ENCODE data around the gene PRRT2. TPM values are rescaled to one million over a fixed set of nuclear protein-coding genes. Genes with fewer than 3 reads are reported as not detected.

The PRRT2 gene
- total and polyA plus RNA-seq, 2 experiments from 2014 or later, result 13.3 to 16.6 TPM

DNA sequence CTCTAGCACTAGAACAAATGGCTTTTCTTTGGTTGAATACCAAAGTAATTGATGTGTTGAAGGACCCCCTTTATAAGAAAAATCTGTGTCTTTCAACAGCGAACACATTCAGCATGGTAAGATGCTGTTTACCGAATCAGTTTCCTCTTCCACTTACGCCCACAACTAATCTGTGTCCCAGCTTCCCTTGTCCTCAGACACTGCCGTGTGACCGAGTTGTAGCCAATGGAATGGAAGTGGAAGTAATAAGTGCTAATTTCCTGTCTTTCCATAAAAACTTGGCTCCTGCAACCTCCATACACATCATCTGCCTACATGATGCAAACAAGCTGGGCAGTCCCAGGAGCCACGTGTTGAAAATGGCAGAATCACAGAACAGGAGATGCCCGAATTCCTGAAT lies 40.7 kb downstream of the PRRT2 start (continued):
- TF ChIP-seq, protein P1, sequence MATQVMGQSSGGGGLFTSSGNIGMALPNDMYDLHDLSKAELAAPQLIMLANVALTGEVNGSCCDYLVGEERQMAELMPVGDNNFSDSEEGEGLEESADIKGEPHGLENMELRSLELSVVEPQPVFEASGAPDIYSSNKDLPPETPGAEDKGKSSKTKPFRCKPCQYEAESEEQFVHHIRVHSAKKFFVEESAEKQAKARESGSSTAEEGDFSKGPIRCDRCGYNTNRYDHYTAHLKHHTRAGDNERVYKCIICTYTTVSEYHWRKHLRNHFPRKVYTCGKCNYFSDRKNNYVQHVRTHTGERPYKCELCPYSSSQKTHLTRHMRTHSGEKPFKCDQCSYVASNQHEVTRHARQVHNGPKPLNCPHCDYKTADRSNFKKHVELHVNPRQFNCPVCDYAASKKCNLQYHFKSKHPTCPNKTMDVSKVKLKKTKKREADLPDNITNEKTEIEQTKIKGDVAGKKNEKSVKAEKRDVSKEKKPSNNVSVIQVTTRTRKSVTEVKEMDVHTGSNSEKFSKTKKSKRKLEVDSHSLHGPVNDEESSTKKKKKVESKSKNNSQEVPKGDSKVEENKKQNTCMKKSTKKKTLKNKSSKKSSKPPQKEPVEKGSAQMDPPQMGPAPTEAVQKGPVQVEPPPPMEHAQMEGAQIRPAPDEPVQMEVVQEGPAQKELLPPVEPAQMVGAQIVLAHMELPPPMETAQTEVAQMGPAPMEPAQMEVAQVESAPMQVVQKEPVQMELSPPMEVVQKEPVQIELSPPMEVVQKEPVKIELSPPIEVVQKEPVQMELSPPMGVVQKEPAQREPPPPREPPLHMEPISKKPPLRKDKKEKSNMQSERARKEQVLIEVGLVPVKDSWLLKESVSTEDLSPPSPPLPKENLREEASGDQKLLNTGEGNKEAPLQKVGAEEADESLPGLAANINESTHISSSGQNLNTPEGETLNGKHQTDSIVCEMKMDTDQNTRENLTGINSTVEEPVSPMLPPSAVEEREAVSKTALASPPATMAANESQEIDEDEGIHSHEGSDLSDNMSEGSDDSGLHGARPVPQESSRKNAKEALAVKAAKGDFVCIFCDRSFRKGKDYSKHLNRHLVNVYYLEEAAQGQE (IDR thresholded peaks at IDR 0.05; ENCODE audit: unreplicated experiment), result no peak

DNA sequence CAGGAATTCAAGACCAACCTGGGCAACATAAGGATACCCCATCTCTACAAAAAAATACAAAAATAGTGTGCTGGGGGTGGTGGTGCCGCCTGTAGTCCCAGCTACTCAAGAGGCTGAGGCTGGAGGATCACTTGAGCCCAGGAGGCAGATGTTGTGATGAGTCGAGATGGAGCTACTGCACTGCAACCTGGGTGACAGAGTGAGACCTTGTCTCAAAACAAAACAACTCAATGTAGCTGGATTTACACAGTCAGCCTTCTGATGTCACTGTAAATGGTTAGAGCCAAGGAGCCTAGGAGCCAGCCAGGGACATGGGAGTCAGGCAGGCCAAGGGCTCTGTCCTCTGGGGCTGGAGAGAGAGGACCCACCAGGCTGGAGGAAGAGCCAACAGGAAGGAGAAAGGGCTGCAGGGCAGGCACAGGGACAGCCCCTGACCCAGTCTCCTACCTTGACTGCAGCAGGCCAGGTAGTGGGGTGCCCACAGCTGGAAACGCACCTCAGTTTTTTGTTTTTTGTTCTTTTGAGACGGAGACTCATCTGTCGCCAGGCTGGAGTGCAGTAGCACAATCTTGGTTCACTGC lies 42.6 kb downstream of the PRRT2 start:
- Mint-ChIP-seq H3K27ac (no peak overlapping the region), H3K4me3 (no peak overlapping the region; the same call in 2 of the 3 replicates), H3K27me3 (ENCODE audit: insufficient read depth, low read depth, poor library complexity) (peaks cover 13% of the 10 kb centered on the region), H3K9me3 (no peaks in the 10 kb centered on the region; the same call in 2 of the 3 replicates), H3K4me1 (peaks cover 12% of the 10 kb centered on the region), H3K36me3 (ENCODE audit: low read depth) (peaks cover 15% of the 10 kb centered on the region)
- H2AFZ ChIP-seq, result no peak overlapping the region
- H3K4me1 ChIP-seq (ENCODE audit: insufficient read depth), result no peaks in the 10 kb centered on the region
- H3K9me2 ChIP-seq (ENCODE audit: insufficient read depth), result no peaks in the 10 kb centered on the region
- no peaks in the 10 kb centered on the region for H3K36me3 ChIP-seq (ENCODE audit: insufficient read depth)
- no peak overlapping the region for H3K4me2 ChIP-seq
- H3K4me3 ChIP-seq, result no peak overlapping the region
- H3K27me3 ChIP-seq (ENCODE audit: insufficient read depth), result no peaks in the 10 kb centered on the region
- H4K20me1 ChIP-seq (replicated peaks; ENCODE audit: insufficient read depth), result no peaks in the 10 kb centered on the region
- H3F3A ChIP-seq (replicated peaks; ENCODE audit: low read depth), result 0 out of 2 replicates have a peak, but pooled peaks cover 3% of the 10 kb centered on the region
- TF ChIP-seq, protein P1 (IDR thresholded peaks at IDR 0.05; ENCODE audit: unreplicated experiment), result no peak
- TF ChIP-seq, protein P2, sequence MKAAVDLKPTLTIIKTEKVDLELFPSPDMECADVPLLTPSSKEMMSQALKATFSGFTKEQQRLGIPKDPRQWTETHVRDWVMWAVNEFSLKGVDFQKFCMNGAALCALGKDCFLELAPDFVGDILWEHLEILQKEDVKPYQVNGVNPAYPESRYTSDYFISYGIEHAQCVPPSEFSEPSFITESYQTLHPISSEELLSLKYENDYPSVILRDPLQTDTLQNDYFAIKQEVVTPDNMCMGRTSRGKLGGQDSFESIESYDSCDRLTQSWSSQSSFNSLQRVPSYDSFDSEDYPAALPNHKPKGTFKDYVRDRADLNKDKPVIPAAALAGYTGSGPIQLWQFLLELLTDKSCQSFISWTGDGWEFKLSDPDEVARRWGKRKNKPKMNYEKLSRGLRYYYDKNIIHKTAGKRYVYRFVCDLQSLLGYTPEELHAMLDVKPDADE (IDR thresholded peaks at IDR 0.05), result no peak
- TF ChIP-seq, protein P3, sequence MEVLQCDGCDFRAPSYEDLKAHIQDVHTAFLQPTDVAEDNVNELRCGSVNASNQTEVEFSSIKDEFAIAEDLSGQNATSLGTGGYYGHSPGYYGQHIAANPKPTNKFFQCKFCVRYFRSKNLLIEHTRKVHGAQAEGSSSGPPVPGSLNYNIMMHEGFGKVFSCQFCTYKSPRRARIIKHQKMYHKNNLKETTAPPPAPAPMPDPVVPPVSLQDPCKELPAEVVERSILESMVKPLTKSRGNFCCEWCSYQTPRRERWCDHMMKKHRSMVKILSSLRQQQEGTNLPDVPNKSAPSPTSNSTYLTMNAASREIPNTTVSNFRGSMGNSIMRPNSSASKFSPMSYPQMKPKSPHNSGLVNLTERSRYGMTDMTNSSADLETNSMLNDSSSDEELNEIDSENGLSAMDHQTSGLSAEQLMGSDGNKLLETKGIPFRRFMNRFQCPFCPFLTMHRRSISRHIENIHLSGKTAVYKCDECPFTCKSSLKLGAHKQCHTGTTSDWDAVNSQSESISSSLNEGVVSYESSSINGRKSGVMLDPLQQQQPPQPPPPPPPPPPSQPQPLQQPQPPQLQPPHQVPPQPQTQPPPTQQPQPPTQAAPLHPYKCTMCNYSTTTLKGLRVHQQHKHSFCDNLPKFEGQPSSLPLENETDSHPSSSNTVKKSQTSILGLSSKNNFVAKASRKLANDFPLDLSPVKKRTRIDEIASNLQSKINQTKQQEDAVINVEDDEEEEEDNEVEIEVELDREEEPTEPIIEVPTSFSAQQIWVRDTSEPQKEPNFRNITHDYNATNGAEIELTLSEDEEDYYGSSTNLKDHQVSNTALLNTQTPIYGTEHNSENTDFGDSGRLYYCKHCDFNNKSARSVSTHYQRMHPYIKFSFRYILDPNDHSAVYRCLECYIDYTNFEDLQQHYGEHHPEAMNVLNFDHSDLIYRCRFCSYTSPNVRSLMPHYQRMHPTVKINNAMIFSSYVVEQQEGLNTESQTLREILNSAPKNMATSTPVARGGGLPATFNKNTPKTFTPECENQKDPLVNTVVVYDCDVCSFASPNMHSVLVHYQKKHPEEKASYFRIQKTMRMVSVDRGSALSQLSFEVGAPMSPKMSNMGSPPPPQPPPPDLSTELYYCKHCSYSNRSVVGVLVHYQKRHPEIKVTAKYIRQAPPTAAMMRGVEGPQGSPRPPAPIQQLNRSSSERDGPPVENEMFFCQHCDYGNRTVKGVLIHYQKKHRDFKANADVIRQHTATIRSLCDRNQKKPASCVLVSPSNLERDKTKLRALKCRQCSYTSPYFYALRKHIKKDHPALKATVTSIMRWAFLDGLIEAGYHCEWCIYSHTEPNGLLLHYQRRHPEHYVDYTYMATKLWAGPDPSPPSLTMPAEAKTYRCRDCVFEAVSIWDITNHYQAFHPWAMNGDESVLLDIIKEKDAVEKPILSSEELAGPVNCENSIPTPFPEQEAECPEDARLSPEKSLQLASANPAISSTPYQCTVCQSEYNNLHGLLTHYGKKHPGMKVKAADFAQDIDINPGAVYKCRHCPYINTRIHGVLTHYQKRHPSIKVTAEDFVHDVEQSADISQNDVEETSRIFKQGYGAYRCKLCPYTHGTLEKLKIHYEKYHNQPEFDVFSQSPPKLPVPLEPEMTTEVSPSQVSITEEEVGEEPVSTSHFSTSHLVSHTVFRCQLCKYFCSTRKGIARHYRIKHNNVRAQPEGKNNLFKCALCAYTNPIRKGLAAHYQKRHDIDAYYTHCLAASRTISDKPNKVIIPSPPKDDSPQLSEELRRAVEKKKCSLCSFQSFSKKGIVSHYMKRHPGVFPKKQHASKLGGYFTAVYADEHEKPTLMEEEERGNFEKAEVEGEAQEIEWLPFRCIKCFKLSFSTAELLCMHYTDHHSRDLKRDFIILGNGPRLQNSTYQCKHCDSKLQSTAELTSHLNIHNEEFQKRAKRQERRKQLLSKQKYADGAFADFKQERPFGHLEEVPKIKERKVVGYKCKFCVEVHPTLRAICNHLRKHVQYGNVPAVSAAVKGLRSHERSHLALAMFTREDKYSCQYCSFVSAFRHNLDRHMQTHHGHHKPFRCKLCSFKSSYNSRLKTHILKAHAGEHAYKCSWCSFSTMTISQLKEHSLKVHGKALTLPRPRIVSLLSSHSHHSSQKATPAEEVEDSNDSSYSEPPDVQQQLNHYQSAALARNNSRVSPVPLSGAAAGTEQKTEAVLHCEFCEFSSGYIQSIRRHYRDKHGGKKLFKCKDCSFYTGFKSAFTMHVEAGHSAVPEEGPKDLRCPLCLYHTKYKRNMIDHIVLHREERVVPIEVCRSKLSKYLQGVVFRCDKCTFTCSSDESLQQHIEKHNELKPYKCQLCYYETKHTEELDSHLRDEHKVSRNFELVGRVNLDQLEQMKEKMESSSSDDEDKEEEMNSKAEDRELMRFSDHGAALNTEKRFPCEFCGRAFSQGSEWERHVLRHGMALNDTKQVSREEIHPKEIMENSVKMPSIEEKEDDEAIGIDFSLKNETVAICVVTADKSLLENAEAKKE (CRISPR knock-in tag; IDR thresholded peaks at IDR 0.05), result no peak
- TF ChIP-seq, protein P4, sequence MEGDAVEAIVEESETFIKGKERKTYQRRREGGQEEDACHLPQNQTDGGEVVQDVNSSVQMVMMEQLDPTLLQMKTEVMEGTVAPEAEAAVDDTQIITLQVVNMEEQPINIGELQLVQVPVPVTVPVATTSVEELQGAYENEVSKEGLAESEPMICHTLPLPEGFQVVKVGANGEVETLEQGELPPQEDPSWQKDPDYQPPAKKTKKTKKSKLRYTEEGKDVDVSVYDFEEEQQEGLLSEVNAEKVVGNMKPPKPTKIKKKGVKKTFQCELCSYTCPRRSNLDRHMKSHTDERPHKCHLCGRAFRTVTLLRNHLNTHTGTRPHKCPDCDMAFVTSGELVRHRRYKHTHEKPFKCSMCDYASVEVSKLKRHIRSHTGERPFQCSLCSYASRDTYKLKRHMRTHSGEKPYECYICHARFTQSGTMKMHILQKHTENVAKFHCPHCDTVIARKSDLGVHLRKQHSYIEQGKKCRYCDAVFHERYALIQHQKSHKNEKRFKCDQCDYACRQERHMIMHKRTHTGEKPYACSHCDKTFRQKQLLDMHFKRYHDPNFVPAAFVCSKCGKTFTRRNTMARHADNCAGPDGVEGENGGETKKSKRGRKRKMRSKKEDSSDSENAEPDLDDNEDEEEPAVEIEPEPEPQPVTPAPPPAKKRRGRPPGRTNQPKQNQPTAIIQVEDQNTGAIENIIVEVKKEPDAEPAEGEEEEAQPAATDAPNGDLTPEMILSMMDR (conservative IDR thresholded peaks at IDR 0.05; ENCODE audit: low read depth in 2 of 2), result no peak
- TF ChIP-seq EZH2phosphoT487 (IDR thresholded peaks at IDR 0.05; ENCODE audit: unreplicated experiment) (no peak), NANOG (IDR thresholded peaks at IDR 0.05; ENCODE audit: borderline replicate concordance) (no peak), ZNF331 (CRISPR knock-in tag; IDR thresholded peaks at IDR 0.05; ENCODE audit: low read depth) (no peak)
- H3K79me2 ChIP-seq (replicated peaks; ENCODE audit: insufficient read depth), result no peaks in the 10 kb centered on the region
- no peak for DNase-seq (ENCODE audit: low spot score)
- ATAC-seq, result peak; percentile 18; the same call in 1 of the 3 replicates
- H3K27ac ChIP-seq (ENCODE audit: low read depth), result no peak overlapping the region

Measured in GM23338 (cell line).